Measurements from ENCODE around the gene SLC22A17. TPM values are rescaled to one million over a fixed set of nuclear protein-coding genes. Genes with fewer than 3 reads are reported as not detected.

SLC22A17 gene
- total and polyA plus RNA-seq, 2 of the 13 experiments (the other 11 are each of a cell fraction or from before 2014, with no cell fraction given): 0.95 to 1.1 TPM

GRCh38 chr14:23389396-23389795 is 36.7 kb upstream of the SLC22A17 start:
- ATAC-seq (no peak), DNase-seq (ENCODE audit: low spot score) (no peak), FAIRE-seq (no peak)
- TF ChIP-seq ZNF101 (CRISPR knock-in tag; IDR thresholded peaks at IDR 0.05; ENCODE audit: borderline replicate concordance, low read depth) (no peak), STAT5B (CRISPR knock-in tag; IDR thresholded peaks at IDR 0.05) (no peak), TBX2 (CRISPR knock-in tag; IDR thresholded peaks at IDR 0.05; ENCODE audit: borderline replicate concordance) (no peak)
- Histone ChIP-seq H3K27ac (ENCODE audit: extremely low read length, insufficient read depth, low read length) (no peak overlapping the region), H3K4me2 (ENCODE audit: low read depth, low read length) (no peak overlapping the region), H3K27me3 (ENCODE audit: control insufficient read depth in 1 of 2, insufficient read depth in 2 of 2, low read length in 2 of 2) (peaks cover 34 to 95% of the 10 kb centered on the region in 2 experiments), H3K4me1 (ENCODE audit: insufficient read depth, low read length) (no peaks in the 10 kb centered on the region), H3K36me3 (replicated peaks in 1 of 2; ENCODE audit: control insufficient read depth in 1 of 2, insufficient read depth in 2 of 2, low read length in 2 of 2) (no peaks in the 10 kb centered on the region), H3K9ac (ENCODE audit: insufficient read depth, low read depth, low read length) (no peak overlapping the region), H4K20me1 (ENCODE audit: insufficient read depth, low read length) (no peaks in the 10 kb centered on the region), H3K79me2 (ENCODE audit: insufficient read depth, low read length) (no peaks in the 10 kb centered on the region), H3K4me3 (replicated peaks in 1 of 3; ENCODE audit: insufficient read depth in 1 of 3, low read depth in 2 of 3, low read length in 3 of 3) (no peak overlapping the region), H2AFZ (ENCODE audit: low read length) (no peak overlapping the region), H3K9me3 (ENCODE audit: low read length) (no peaks in the 10 kb centered on the region)
- CTCF ChIA-PET (ENCODE audit: low intra/inter-chr PET ratio, low total read pairs): no interaction called here
- BruUV-seq (replicated peaks): no TSS peak
- in situ Hi-C loops (cut with HindIII; ENCODE audit: extremely low pct_ligation_motif_present, low pct_unique_long_range_greater_than_20kb): no loop called here
- intact Hi-C loops (cut with micrococcal nuclease; ENCODE audit: unreplicated experiment): no loop called here
- POLR2A ChIA-PET: no interaction called here
- 34% methylated on average over 12 of the region's 12 CpGs for WGBS (ENCODE audit: low lambda C conversion rate)

- TF ChIP-seq EEA1 (CRISPR knock-in tag; IDR thresholded peaks at IDR 0.05; ENCODE audit: borderline replicate concordance): no peak
- no peak for TF ChIP-seq ZBTB43 (CRISPR knock-in tag; conservative IDR thresholded peaks at IDR 0.05)
- TF ChIP-seq CBX1 (IDR thresholded peaks at IDR 0.05; ENCODE audit: low read depth): no peak
- TF ChIP-seq ATAD3A (CRISPR knock-in tag; IDR thresholded peaks at IDR 0.05): no peak
- TF ChIP-seq ZBED4 (CRISPR knock-in tag; IDR thresholded peaks at IDR 0.05; ENCODE audit: borderline replicate concordance): no peak
- intact Hi-C loops (cut with micrococcal nuclease; ENCODE audit: unreplicated experiment): no loop called here
- no peak overlapping the region for H2AFZ ChIP-seq (ENCODE audit: low read length)
- 47% methylated on average over 8 of the region's 8 CpGs for WGBS (ENCODE audit: low lambda C conversion rate)
- H3K4me2 ChIP-seq (ENCODE audit: low read depth, low read length): no peak overlapping the region
- H3K36me3 ChIP-seq (replicated peaks in 1 of 2; ENCODE audit: control insufficient read depth in 1 of 2, insufficient read depth in 2 of 2, low read length in 2 of 2): no peaks in the 10 kb centered on the region
- in situ Hi-C loops (cut with HindIII; ENCODE audit: extremely low pct_ligation_motif_present, low pct_unique_long_range_greater_than_20kb): no loop called here
- no peak overlapping the region for H3K4me3 ChIP-seq (replicated peaks in 1 of 3; ENCODE audit: insufficient read depth in 1 of 3, low read depth in 2 of 3, low read length in 3 of 3)
- no peaks in the 10 kb centered on the region for H3K9me3 ChIP-seq (ENCODE audit: low read length)
- no peaks in the 10 kb centered on the region for H4K20me1 ChIP-seq (ENCODE audit: insufficient read depth, low read length)
- FAIRE-seq: no peak
- H3K27me3 ChIP-seq (ENCODE audit: control insufficient read depth in 1 of 2, insufficient read depth in 2 of 2, low read length in 2 of 2): peaks cover 34 to 95% of the 10 kb centered on the region in 2 experiments
- H3K9ac ChIP-seq (ENCODE audit: insufficient read depth, low read depth, low read length): no peak overlapping the region
- POLR2A ChIA-PET: no interaction called here
- no peak for DNase-seq (ENCODE audit: low spot score)
- CTCF ChIA-PET (ENCODE audit: low intra/inter-chr PET ratio, low total read pairs): no interaction called here
- no TSS peak for BruUV-seq (replicated peaks)
- no peak for ATAC-seq
- H3K4me1 ChIP-seq (ENCODE audit: insufficient read depth, low read length): no peaks in the 10 kb centered on the region
- no peaks in the 10 kb centered on the region for H3K79me2 ChIP-seq (ENCODE audit: insufficient read depth, low read length)
- H3K27ac ChIP-seq (ENCODE audit: extremely low read length, insufficient read depth, low read length): no peak overlapping the region
These were observed 36.3 kb upstream of the SLC22A17 start for GRCh38 chr14:23388996-23389395.
